HCT116 (cell line): ENCODE results near the gene BAHCC1. TPM values are rescaled to one million over a fixed set of nuclear protein-coding genes. Genes with fewer than 3 reads are reported as not detected.
A peak's percentile ranks its signal among the peaks of the same experiment; 100 is the strongest.

Experiments
- ATAC-seq: fragments of 200-7000 bp; cut with Tn5 transposase; 2 replicates; pipeline ENCODE4 v1.9.1; 2020; ENCODE audit warnings: mild to moderate bottlenecking, moderate library complexity
- BruUV-seq: library from RNA; stranded (reverse); fragments of 400-500 nt; replicated peaks from 2 replicates; lab custom pipeline; 2021; lab: Mats Ljungman, UMichigan
- CTCF ChIA-PET: fragments of 300-600 bp; sonication (Branson Sonifier 250); formaldehyde crosslinking; loops from one replicate; lab custom pipeline; 2021; ENCODE audit warnings: antibody characterized with exemption; lab: Charles Lee
- POLR2A ChIA-PET: fragments of 300-600, 350-600 bp; sonication (Branson Sonifier 250); formaldehyde crosslinking; loops from one replicate; lab custom pipeline; 2021; ENCODE audit warnings: antibody characterized with exemption; lab: Charles Lee
- RAD21 ChIA-PET, 2 experiments: fragments of 300-600 bp; sonication (Branson Sonifier 250); formaldehyde crosslinking; loops; one replicate each; lab custom pipeline; 2023; ENCODE audit warnings: low total read pairs in 2 of 2; ENCODE audit not compliant: uncharacterized antibody in 2 of 2, unreplicated experiment in 2 of 2, low non-redundant PET in 1 of 2; lab: Charles Lee
- DNase-seq: peaks from one replicate; pipeline ENCODE4 v3.0.0-alpha.2; 2010; ENCODE audit warnings: low read depth, low spot score
- H2AFZ ChIP-seq: fragments of 200-600 bp; shearing (Covaris generic), sonication (generic); 2 replicates; pipeline ENCODE4 v1.6.1; 2017; ENCODE audit warnings: low read depth, mixed run types, mixed read lengths, antibody characterized with exemption, low read length; ENCODE audit not compliant: poor library complexity, severe bottlenecking
- H3K27ac ChIP-seq: 2 replicates; pipeline ENCODE4 v1.5.1; 2012; ENCODE audit warnings: low read depth, low read length
- H3K27me3 ChIP-seq: fragments of 200-600 bp; sonication (generic); 2 replicates; pipeline ENCODE4 v1.6.1; 2016; ENCODE audit warnings: mixed run types, low read length, mixed read lengths; ENCODE audit not compliant: insufficient read depth
- H3K36me3 ChIP-seq, 2 experiments: fragments of 200-500 bp in 1 of 2; fragments of 200-600 bp in 1 of 2; sonication (Bioruptor generic) in 1 of 2; sonication (generic) in 1 of 2; 2 replicates each; pipeline versions ENCODE4 v1.5.1 to v1.6.1; 2014 to 2016; ENCODE audit warnings: low read length in 2 of 2, inconsistent platforms in 1 of 2, mixed read lengths in 1 of 2, mixed run types in 1 of 2; ENCODE audit not compliant: insufficient read depth in 2 of 2, control insufficient read depth in 1 of 2
- H3K4me1 ChIP-seq, 2 experiments: fragments of 200-600 bp in 1 of 2; sonication (generic) in 1 of 2; 2 replicates each; pipeline versions ENCODE4 v1.5.1 to v1.6.1; 2012 to 2017; ENCODE audit warnings: low read length in 2 of 2, inconsistent platforms in 1 of 2, mild to moderate bottlenecking in 1 of 2, mixed read lengths in 1 of 2, mixed run types in 1 of 2, moderate library complexity in 1 of 2; ENCODE audit not compliant: insufficient read depth in 2 of 2, control insufficient read depth in 1 of 2
- H3K4me2 ChIP-seq: fragments of 200-600 bp; sonication (generic); 2 replicates; pipeline ENCODE4 v1.6.1; 2017; ENCODE audit warnings: mixed run types, low read length, mixed read lengths
- H3K4me3 ChIP-seq, 2 experiments: fragments of 200-600 bp in 1 of 2; sonication (generic) in 1 of 2; replicated peaks in 1 of 2; 2 replicates each; pipeline ENCODE4 v1.5.1; 2011 to 2016; ENCODE audit warnings: low read length in 2 of 2, control low read depth in 1 of 2, low read depth in 1 of 2, mild to moderate bottlenecking in 1 of 2, mixed read lengths in 1 of 2, mixed run types in 1 of 2
- H3K79me2 ChIP-seq: fragments of 200-600 bp; sonication (generic); 2 replicates; pipeline ENCODE4 v1.6.1; 2017; ENCODE audit warnings: mild to moderate bottlenecking, mixed run types, low read length, moderate library complexity, mixed read lengths; ENCODE audit not compliant: insufficient read depth
- H3K9ac ChIP-seq: fragments of 200-600 bp; sonication (generic); 2 replicates; pipeline ENCODE4 v1.6.1; 2016; ENCODE audit warnings: low read length, mixed read lengths
- H3K9me2 ChIP-seq: fragments of 200-600 bp; sonication (generic), shearing (Covaris generic); 2 replicates; pipeline ENCODE4 v1.6.1; 2017; ENCODE audit warnings: mixed run types, mild to moderate bottlenecking, moderate library complexity; ENCODE audit not compliant: insufficient read depth
- H3K9me3 ChIP-seq, 2 experiments: fragments of 200-500 bp in 1 of 2; fragments of 200-600 bp in 1 of 2; sonication (Bioruptor generic) in 1 of 2; sonication (generic) in 1 of 2; 2 replicates each; pipeline ENCODE4 v1.6.1; 2014 to 2017; ENCODE audit warnings: low read length in 2 of 2, mixed read lengths in 2 of 2, inconsistent platforms in 1 of 2, low read depth in 1 of 2, mild to moderate bottlenecking in 1 of 2, mixed run types in 1 of 2, moderate library complexity in 1 of 2; ENCODE audit not compliant: control insufficient read depth in 1 of 2, insufficient read depth in 1 of 2
- H4K20me1 ChIP-seq: fragments of 200-600 bp; sonication (generic), shearing (Covaris generic); 2 replicates; pipeline ENCODE4 v1.6.1; 2017; ENCODE audit warnings: mixed run types, mild to moderate bottlenecking, moderate library complexity; ENCODE audit not compliant: insufficient read depth
- CEBPB ChIP-seq: IDR thresholded peaks from 2 replicates; pipeline ENCODE4 v1.6.1; 2012; ENCODE audit warnings: low read depth
- EGR1 ChIP-seq: IDR thresholded peaks from 2 replicates; pipeline ENCODE4 v1.6.1; 2012; ENCODE audit warnings: low read depth
- EZH2 ChIP-seq: fragments of 200-600 bp; sonication (generic); IDR thresholded peaks from 2 replicates; pipeline ENCODE4 v1.6.1; 2017; ENCODE audit warnings: antibody characterized with exemption, mixed run types
- EZH2phosphoT487 ChIP-seq: fragments of 200-600 bp; IDR thresholded peaks from 2 replicates; pipeline ENCODE4 v1.6.1; 2018; ENCODE audit warnings: antibody characterized with exemption, borderline replicate concordance
- FOSL1 ChIP-seq: IDR thresholded peaks from 2 replicates; pipeline ENCODE4 v1.6.1; 2012; ENCODE audit warnings: low read depth
- JUND ChIP-seq: IDR thresholded peaks from 2 replicates; pipeline ENCODE4 v1.6.1; 2012
- POLR2A ChIP-seq: IDR thresholded peaks from 2 replicates; pipeline ENCODE4 v1.7.0; 2011; ENCODE audit warnings: borderline replicate concordance; ENCODE audit not compliant: insufficient read depth, insufficient read length; ENCODE audit errors: extremely low read depth
- RAD21 ChIP-seq: IDR thresholded peaks from 2 replicates; pipeline ENCODE4 v1.6.1; 2012; ENCODE audit warnings: low read depth, mild to moderate bottlenecking
- SP1 ChIP-seq: IDR thresholded peaks from 2 replicates; pipeline ENCODE4 v1.6.1; 2012; ENCODE audit warnings: low read depth
- TCF7L2 ChIP-seq: IDR thresholded peaks from 2 replicates; pipeline ENCODE4 v1.7.0; 2011; ENCODE audit warnings: borderline replicate concordance, inconsistent platforms; ENCODE audit not compliant: insufficient read depth, insufficient read length; ENCODE audit errors: extremely low read depth
- YY1 ChIP-seq: IDR thresholded peaks from 2 replicates; pipeline ENCODE4 v1.6.1; 2011; ENCODE audit warnings: low read length, low read depth, moderate library complexity, mild to moderate bottlenecking; ENCODE audit not compliant: insufficient replicate concordance; ENCODE audit errors: extremely low read depth
- ZNF274 ChIP-seq: fragments of 200-500 bp; sonication (Bioruptor generic); IDR thresholded peaks from 2 replicates; pipeline ENCODE4 v1.6.1; 2014; ENCODE audit warnings: mild to moderate bottlenecking, low read depth, low read length, inconsistent platforms
- intact Hi-C: fragments of 100-400 bp; cut with micrococcal nuclease; formaldehyde crosslinking; loops from 2 replicates; pipeline ENCODE4 v1.10.0; 2022
- total RNA-seq: library from RNA; stranded (reverse); gene quantifications from one replicate; pipeline ENCODE4 v1.2.1, GENCODE V29; 2021; ENCODE audit not compliant: unreplicated experiment
- TF ChIP-seq, protein P1 (sequence below): IDR thresholded peaks from 2 replicates; pipeline ENCODE4 v1.6.1; 2012

Gene BAHCC1
- total RNA-seq, 1 experiment from 2014 or later, result 45.2 TPM

DNA sequence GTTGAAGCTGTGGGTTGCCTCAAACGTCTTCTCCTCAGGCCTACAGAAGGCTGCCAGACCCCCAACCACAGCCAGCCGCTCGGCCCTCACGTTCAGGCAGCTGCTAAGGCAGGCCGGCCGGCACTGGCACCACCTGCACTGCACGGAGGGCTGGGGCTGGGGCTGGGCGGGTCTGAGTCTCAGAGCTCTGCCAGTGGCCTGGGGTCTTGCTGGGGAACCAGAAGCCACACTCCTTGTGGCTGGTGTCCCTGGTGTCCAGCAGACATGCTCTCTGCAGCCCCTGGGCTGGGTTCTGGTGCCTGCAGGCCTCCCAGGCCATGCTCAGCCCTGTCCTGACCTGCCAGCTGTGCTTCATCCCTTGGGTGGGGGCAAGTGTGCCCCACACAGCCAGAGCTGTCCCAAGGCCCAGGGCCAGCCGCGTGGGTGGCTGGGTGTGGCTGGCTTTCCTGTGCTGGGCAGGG is 42.0 kb downstream of the BAHCC1 start:
- no peaks in the 10 kb centered on the region for H3K79me2 ChIP-seq
- no peak overlapping the region for H3K4me3 ChIP-seq
- POLR2A ChIA-PET, result no interaction called here
- CTCF ChIA-PET, result no interaction called here
- RAD21 ChIA-PET, result no interaction called here
- no peak for DNase-seq
- no peak overlapping the region for H2AFZ ChIP-seq
- H3K9ac ChIP-seq, result peak overlapping the region; percentile 40
- no peak for ATAC-seq
- H3K4me2 ChIP-seq, result peak overlapping the region; percentile 58
- peaks cover 21 to 35% of the 10 kb centered on the region in 2 experiments for H3K4me1 ChIP-seq
- no peaks in the 10 kb centered on the region for H3K9me3 ChIP-seq
- no peak overlapping the region; the same call in 1 of the 2 replicates for H3K27ac ChIP-seq
- H3K9me2 ChIP-seq, result no peaks in the 10 kb centered on the region
- H3K27me3 ChIP-seq, result no peaks in the 10 kb centered on the region
- no TSS peak for BruUV-seq
- intact Hi-C loops, result no loop called here
- H3K36me3 ChIP-seq, result no peaks in the 10 kb centered on the region
- TF ChIP-seq RAD21 (no peak), FOSL1 (no peak), JUND (no peak), YY1 (no peak), CEBPB (no peak), EZH2phosphoT487 (no peak), TCF7L2 (no peak), EZH2 (no peak), POLR2A (no peak), ZNF274 (no peak), EGR1 (no peak; the same call in 1 of the 2 replicates), SP1 (no peak)
- TF ChIP-seq, protein P1, sequence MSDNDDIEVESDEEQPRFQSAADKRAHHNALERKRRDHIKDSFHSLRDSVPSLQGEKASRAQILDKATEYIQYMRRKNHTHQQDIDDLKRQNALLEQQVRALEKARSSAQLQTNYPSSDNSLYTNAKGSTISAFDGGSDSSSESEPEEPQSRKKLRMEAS, result no peak
- H4K20me1 ChIP-seq, result no peaks in the 10 kb centered on the region
